Mesenchymal stem cell (in vitro differentiated cells and primary cell): Measurements from ENCODE around the gene VKORC1L1.

Experiments
- DNase-seq: peaks from one replicate; pipeline ENCODE4 v3.0.0-alpha.2; 2013
- H2AFZ ChIP-seq: one replicate; pipeline ENCODE4 v1.6.1; 2013; ENCODE audit warnings: low read depth, mild to moderate bottlenecking, control low read depth, inconsistent platforms, low read length, moderate library complexity
- H2AK5ac ChIP-seq: 2 replicates; pipeline ENCODE4 v1.6.1; 2013; ENCODE audit warnings: low read length, moderate library complexity, mild to moderate bottlenecking, inconsistent platforms; ENCODE audit not compliant: severe bottlenecking
- H2BK120ac ChIP-seq: one replicate; pipeline ENCODE4 v1.6.1; 2013; ENCODE audit warnings: low read depth, mild to moderate bottlenecking, inconsistent platforms, low read length, moderate library complexity
- H2BK12ac ChIP-seq, 2 experiments: one replicate each; pipeline ENCODE4 v1.6.1; 2013; ENCODE audit warnings: inconsistent platforms in 2 of 2, low read length in 2 of 2, mild to moderate bottlenecking in 2 of 2, moderate library complexity in 2 of 2, control low read depth in 1 of 2
- H2BK15ac ChIP-seq: one replicate; pipeline ENCODE4 v1.6.1; 2013; ENCODE audit warnings: mild to moderate bottlenecking, low read depth, inconsistent platforms; ENCODE audit not compliant: poor library complexity, severe bottlenecking
- H2BK5ac ChIP-seq: 2 replicates; pipeline ENCODE4 v1.6.1; 2013; ENCODE audit warnings: low read depth, mild to moderate bottlenecking, low read length, control low read depth, inconsistent platforms; ENCODE audit not compliant: poor library complexity, severe bottlenecking
- H3K14ac ChIP-seq, 2 experiments: one replicate each; pipeline ENCODE4 v1.6.1; 2013; ENCODE audit warnings: inconsistent platforms in 2 of 2, low read length in 2 of 2, control low read depth in 1 of 2, mild to moderate bottlenecking in 1 of 2, moderate library complexity in 1 of 2
- H3K18ac ChIP-seq, 2 experiments: one replicate each; pipeline ENCODE4 v1.6.1; 2013; ENCODE audit warnings: inconsistent platforms in 2 of 2, low read length in 2 of 2, control low read depth in 1 of 2, low read depth in 1 of 2, mild to moderate bottlenecking in 1 of 2
- H3K23ac ChIP-seq, 2 experiments: one replicate each; pipeline ENCODE4 v1.6.1; 2013; ENCODE audit warnings: inconsistent platforms in 2 of 2, low read length in 2 of 2, mild to moderate bottlenecking in 2 of 2, moderate library complexity in 2 of 2, control low read depth in 1 of 2
- H3K27ac ChIP-seq: 2 replicates; pipeline ENCODE4 v1.5.1; 2013; ENCODE audit warnings: mild to moderate bottlenecking, moderate library complexity, low read length, control low read depth, inconsistent platforms; ENCODE audit not compliant: poor library complexity, severe bottlenecking
- H3K27me3 ChIP-seq, 2 experiments: 2 replicates each; pipeline versions ENCODE4 v1.6.1 to v1.7.0; 2013; ENCODE audit warnings: low read length in 2 of 2, mild to moderate bottlenecking in 2 of 2, moderate library complexity in 2 of 2, control low read depth in 1 of 2, inconsistent platforms in 1 of 2; ENCODE audit not compliant: control insufficient read depth in 1 of 2, insufficient read depth in 1 of 2
- H3K36me3 ChIP-seq, 2 experiments: 2 replicates each; pipeline versions ENCODE4 v1.6.1 to v1.7.0; 2013; ENCODE audit warnings: low read length in 2 of 2, control low read depth in 1 of 2, inconsistent platforms in 1 of 2, low read depth in 1 of 2, mild to moderate bottlenecking in 1 of 2; ENCODE audit not compliant: insufficient read depth in 2 of 2, control insufficient read depth in 1 of 2
- H3K4ac ChIP-seq, 2 experiments: one replicate each; pipeline ENCODE4 v1.6.1; 2013; ENCODE audit warnings: inconsistent platforms in 2 of 2, low read length in 2 of 2, mild to moderate bottlenecking in 2 of 2, moderate library complexity in 2 of 2, control low read depth in 1 of 2, low read depth in 1 of 2
- H3K4me1 ChIP-seq: 2 replicates; pipeline ENCODE4 v1.6.1; 2013; ENCODE audit warnings: low read depth, low read length, control low read depth; ENCODE audit not compliant: control insufficient read depth, insufficient read depth
- H3K4me2 ChIP-seq: 2 replicates; pipeline ENCODE4 v1.6.1; 2013; ENCODE audit warnings: low read length, mild to moderate bottlenecking, inconsistent platforms; ENCODE audit not compliant: poor library complexity, severe bottlenecking
- H3K4me3 ChIP-seq, 2 experiments: 2 replicates each; pipeline versions ENCODE4 v1.5.1 to v1.7.0; 2013; ENCODE audit warnings: low read length in 2 of 2, mild to moderate bottlenecking in 2 of 2, control low read depth in 1 of 2, low read depth in 1 of 2; ENCODE audit not compliant: insufficient read depth in 1 of 2
- H3K79me1 ChIP-seq: replicated peaks from 2 replicates; pipeline ENCODE4 v1.6.1; 2013; ENCODE audit warnings: mild to moderate bottlenecking, control low read depth, low read length, inconsistent platforms; ENCODE audit not compliant: poor library complexity, severe bottlenecking
- H3K9ac ChIP-seq: 2 replicates; pipeline ENCODE4 v1.7.0; 2013; ENCODE audit warnings: mild to moderate bottlenecking, low read length, moderate library complexity
- H3K9me3 ChIP-seq: 2 replicates; pipeline ENCODE4 v1.7.0; 2013; ENCODE audit warnings: mild to moderate bottlenecking, low read length; ENCODE audit not compliant: control insufficient read depth
- H4K8ac ChIP-seq: one replicate; pipeline ENCODE4 v1.6.1; 2013; ENCODE audit warnings: inconsistent platforms, mild to moderate bottlenecking, low read length, moderate library complexity
- H4K91ac ChIP-seq: one replicate; pipeline ENCODE4 v1.6.1; 2013; ENCODE audit warnings: mild to moderate bottlenecking, low read length, inconsistent platforms
- WGBS: methylation state at CpG from one replicate; pipeline ENCODE4 v1.1.7; 2013; ENCODE audit warnings: mixed read lengths; 5-methylcytosine and 5-hydroxymethylcytosine counted together

Gene VKORC1L1

GRCh38 chr7:65966146-65966545 lies 93.3 kb downstream of the VKORC1L1 start:
- no peak overlapping the region for H2BK5ac ChIP-seq
- no peak overlapping the region for H3K4me3 ChIP-seq
- WGBS: 100% methylated on average over 6 of the region's 6 CpGs
- no peak overlapping the region for H3K4ac ChIP-seq
- no peak overlapping the region for H3K4me2 ChIP-seq
- H2BK15ac ChIP-seq: no peak overlapping the region
- no peaks in the 10 kb centered on the region for H3K9me3 ChIP-seq
- peaks cover 69 to 88% of the 10 kb centered on the region in 2 experiments for H3K36me3 ChIP-seq
- no peak overlapping the region for H2BK120ac ChIP-seq
- H3K23ac ChIP-seq: no peak overlapping the region
- H2AK5ac ChIP-seq: no peak overlapping the region
- H2AFZ ChIP-seq: no peak overlapping the region
- no peak overlapping the region for H4K8ac ChIP-seq
- no peak overlapping the region for H3K9ac ChIP-seq
- H3K18ac ChIP-seq: no peak overlapping the region
- H3K27ac ChIP-seq: no peak overlapping the region
- no peak overlapping the region for H3K14ac ChIP-seq
- H3K4me1 ChIP-seq: no peaks in the 10 kb centered on the region
- H3K27me3 ChIP-seq: no peaks in the 10 kb centered on the region
- H3K79me1 ChIP-seq: peaks cover 8% of the 10 kb centered on the region
- no peak overlapping the region for H2BK12ac ChIP-seq
- H4K91ac ChIP-seq: no peak overlapping the region
- no peak for DNase-seq

- Histone ChIP-seq H3K4me3 (no peak overlapping the region), H3K9me3 (no peaks in the 10 kb centered on the region), H4K91ac (no peak overlapping the region), H3K4me1 (no peaks in the 10 kb centered on the region), H3K9ac (no peak overlapping the region), H2BK120ac (no peak overlapping the region), H2BK15ac (no peak overlapping the region), H2AFZ (no peak overlapping the region), H2AK5ac (no peak overlapping the region), H3K14ac (no peak overlapping the region), H3K18ac (no peak overlapping the region), H4K8ac (no peak overlapping the region), H3K4ac (no peak overlapping the region), H3K23ac (no peak overlapping the region), H2BK12ac (no peak overlapping the region), H3K27ac (no peak overlapping the region), H3K79me1 (peaks cover 7% of the 10 kb centered on the region), H3K27me3 (no peaks in the 10 kb centered on the region), H3K4me2 (no peak overlapping the region), H2BK5ac (no peak overlapping the region), H3K36me3 (peaks cover 70 to 88% of the 10 kb centered on the region in 2 experiments)
- WGBS: 95% methylated on average over 17 of the region's 17 CpGs
- no peak for DNase-seq
Observed at GRCh38 chr7:65967361-65968155, 94.7 kb downstream of the VKORC1L1 start.

GRCh38 chr7:65968256-65969185 lies 95.6 kb downstream of the VKORC1L1 start:
- Histone ChIP-seq H3K14ac (no peak overlapping the region), H2AK5ac (no peak overlapping the region), H2BK12ac (no peak overlapping the region), H2BK15ac (no peak overlapping the region), H2BK120ac (no peak overlapping the region), H3K4me2 (no peak overlapping the region), H4K8ac (no peak overlapping the region), H3K36me3 (peaks cover 73 to 88% of the 10 kb centered on the region in 2 experiments), H3K9ac (no peak overlapping the region), H3K23ac (no peak overlapping the region), H3K27ac (no peak overlapping the region), H3K9me3 (no peaks in the 10 kb centered on the region), H2BK5ac (no peak overlapping the region), H3K4ac (no peak overlapping the region), H3K79me1 (peaks cover 7% of the 10 kb centered on the region), H3K18ac (no peak overlapping the region), H3K27me3 (no peaks in the 10 kb centered on the region), H2AFZ (no peak overlapping the region), H3K4me3 (no peak overlapping the region), H4K91ac (no peak overlapping the region), H3K4me1 (no peaks in the 10 kb centered on the region)
- no peak for DNase-seq
- WGBS: 97% methylated on average over 25 of the region's 26 CpGs

- Histone ChIP-seq H3K27ac (no peak overlapping the region), H4K91ac (no peak overlapping the region), H2BK120ac (no peak overlapping the region)
Observed at GRCh38 chr7:65971021-65971420, 98.1 kb downstream of the VKORC1L1 start.

More at GRCh38 chr7:65971021-65971420, 98.1 kb downstream of the VKORC1L1 start:
- H3K9me3 ChIP-seq: no peaks in the 10 kb centered on the region
- H3K4ac ChIP-seq: no peak overlapping the region
- peaks cover 82 to 86% of the 10 kb centered on the region in 2 experiments for H3K36me3 ChIP-seq
- H3K27me3 ChIP-seq: no peaks in the 10 kb centered on the region
- H2BK12ac ChIP-seq: no peak overlapping the region
- H3K4me1 ChIP-seq: no peaks in the 10 kb centered on the region
- H3K14ac ChIP-seq: no peak overlapping the region
- H3K4me3 ChIP-seq: no peak overlapping the region
- H2BK15ac ChIP-seq: no peak overlapping the region
- H3K18ac ChIP-seq: no peak overlapping the region
- DNase-seq: no peak
- no peak overlapping the region for H3K4me2 ChIP-seq
- H4K8ac ChIP-seq: peak overlapping the region; percentile 39
- H3K79me1 ChIP-seq: peaks cover 12% of the 10 kb centered on the region
- no peak overlapping the region for H2AK5ac ChIP-seq
- no peak overlapping the region for H2BK5ac ChIP-seq
- 99% methylated on average over 8 of the region's 8 CpGs for WGBS
- no peak overlapping the region for H3K9ac ChIP-seq
- H2AFZ ChIP-seq: no peak overlapping the region
- no peak overlapping the region for H3K23ac ChIP-seq
